ENCODE measurements around the gene P4HB.

Gene P4HB

GRCh38 chr17:81871387-81872230 lies 11.3 kb upstream of the P4HB start (continued):
- TF ChIP-seq ZBTB48 (tag by site-specific recombination; IDR thresholded peaks at IDR 0.05) (peak; percentile 63; the same call in 1 of the 2 replicates), ZNF155 (tag by site-specific recombination; IDR thresholded peaks at IDR 0.05) (no peak), ZNF114 (tag by site-specific recombination; IDR thresholded peaks at IDR 0.05) (no peak), ZNF121 (tag by site-specific recombination; IDR thresholded peaks at IDR 0.05) (peak; percentile 73), ELK4 (IDR thresholded peaks at IDR 0.05; ENCODE audit: borderline replicate concordance, low read depth, low read length) (no peak), ZNF692 (tag by site-specific recombination; IDR thresholded peaks at IDR 0.05) (peak; percentile 57), ZBTB1 (tag by site-specific recombination; IDR thresholded peaks at IDR 0.05) (peak; percentile 87), ZNF837 (tag by site-specific recombination; IDR thresholded peaks at IDR 0.05) (no peak), TRIM28 (IDR thresholded peaks at IDR 0.05; ENCODE audit: borderline replicate concordance, low read length) (peak; percentile 13; the same call in 1 of the 2 replicates), PBX3 (CRISPR knock-in tag; IDR thresholded peaks at IDR 0.05) (peak; percentile 67; the same call in 1 of the 2 replicates), ZNF133 (tag by site-specific recombination; IDR thresholded peaks at IDR 0.05) (no peak), ZNF639 (tag by site-specific recombination; IDR thresholded peaks at IDR 0.05) (0 out of 2 replicates have a peak, but pooled peaks have one; percentile 10), ZNF521 (tag by site-specific recombination; IDR thresholded peaks at IDR 0.05) (no peak), KLF10 (tag by site-specific recombination; IDR thresholded peaks at IDR 0.05) (peak; percentile 82), ZBTB11 (tag by site-specific recombination; conservative IDR thresholded peaks at IDR 0.05; ENCODE audit: low read depth) (peak; percentile 53; the same call in 1 of the 2 replicates), SP2 (tag by site-specific recombination; IDR thresholded peaks at IDR 0.05) (peak; percentile 73; the same call in 1 of the 2 replicates), ZNF600 (tag by site-specific recombination; IDR thresholded peaks at IDR 0.05) (peak; percentile 73), SCRT1 (tag by site-specific recombination; IDR thresholded peaks at IDR 0.05; ENCODE audit: borderline replicate concordance) (no peak), ZNF544 (tag by site-specific recombination; IDR thresholded peaks at IDR 0.05) (no peak), ZNF560 (tag by site-specific recombination; IDR thresholded peaks at IDR 0.05; ENCODE audit: borderline replicate concordance) (no peak), ZNF416 (tag by site-specific recombination; IDR thresholded peaks at IDR 0.05) (no peak), ZNF398 (tag by site-specific recombination; IDR thresholded peaks at IDR 0.05) (peak; percentile 51; the same call in 1 of the 2 replicates), ZNF138 (tag by site-specific recombination; IDR thresholded peaks at IDR 0.05; ENCODE audit: borderline replicate concordance) (no peak), ZNF624 (tag by site-specific recombination; IDR thresholded peaks at IDR 0.05) (no peak), ZNF10 (tag by site-specific recombination; IDR thresholded peaks at IDR 0.05) (no peak), ZNF426 (tag by site-specific recombination; IDR thresholded peaks at IDR 0.05) (no peak), ZBTB21 (tag by site-specific recombination; IDR thresholded peaks at IDR 0.05) (no peak), ZNF140 (tag by site-specific recombination; IDR thresholded peaks at IDR 0.05) (no peak), YY1 (tag by site-specific recombination; IDR thresholded peaks at IDR 0.05) (peak; percentile 95), OVOL3 (tag by site-specific recombination; IDR thresholded peaks at IDR 0.05) (no peak)

Measured in HEK293 (cell line).